Hepatocyte (in vitro differentiated cells): ENCODE results near the gene MICALL1.

Experiments
- CTCF ChIP-seq: fragments of 200-600 bp; sonication (generic); IDR thresholded peaks from 2 replicates; pipeline ENCODE4 v1.5.1; 2016; ENCODE audit warnings: antibody characterized with exemption, mild to moderate bottlenecking; ENCODE audit not compliant: poor library complexity
- EZH2 ChIP-seq: fragments of 200-600 bp; sonication (generic); IDR thresholded peaks from 2 replicates; pipeline ENCODE4 v1.6.1; 2016; ENCODE audit warnings: antibody characterized with exemption, mild to moderate bottlenecking, borderline replicate concordance

GRCh38 chr22:37865510-37865909 lies 40.6 kb upstream of the MICALL1 start:
- no peak for TF ChIP-seq CTCF
- no peak for TF ChIP-seq EZH2
